HG03103 (cell line): ENCODE data around the gene NFYB.
A peak's percentile ranks its signal among the peaks of the same experiment; 100 is the strongest.
"Not testable (repeated sequence)": the region's sequence is repeated elsewhere in the genome, so short reads cannot be mapped to it uniquely, and the experiment has no call there.

Experiments used
- ATAC-seq: cut with Tn5 transposase; IDR thresholded peaks from one replicate; pipeline ENCODE4 v1.9.1; 2021; ENCODE audit warnings: low read depth; ENCODE audit not compliant: unreplicated experiment

NFYB gene

GRCh38 chr12:104137902-104138796, at the start of gene NFYB:
Gene NFYB, minus strand, starts transcription at chr12:104138210. Its CDS starts 2,757 bp downstream, at chr12:104135453.
- peak; percentile 87 for ATAC-seq

DNA sequence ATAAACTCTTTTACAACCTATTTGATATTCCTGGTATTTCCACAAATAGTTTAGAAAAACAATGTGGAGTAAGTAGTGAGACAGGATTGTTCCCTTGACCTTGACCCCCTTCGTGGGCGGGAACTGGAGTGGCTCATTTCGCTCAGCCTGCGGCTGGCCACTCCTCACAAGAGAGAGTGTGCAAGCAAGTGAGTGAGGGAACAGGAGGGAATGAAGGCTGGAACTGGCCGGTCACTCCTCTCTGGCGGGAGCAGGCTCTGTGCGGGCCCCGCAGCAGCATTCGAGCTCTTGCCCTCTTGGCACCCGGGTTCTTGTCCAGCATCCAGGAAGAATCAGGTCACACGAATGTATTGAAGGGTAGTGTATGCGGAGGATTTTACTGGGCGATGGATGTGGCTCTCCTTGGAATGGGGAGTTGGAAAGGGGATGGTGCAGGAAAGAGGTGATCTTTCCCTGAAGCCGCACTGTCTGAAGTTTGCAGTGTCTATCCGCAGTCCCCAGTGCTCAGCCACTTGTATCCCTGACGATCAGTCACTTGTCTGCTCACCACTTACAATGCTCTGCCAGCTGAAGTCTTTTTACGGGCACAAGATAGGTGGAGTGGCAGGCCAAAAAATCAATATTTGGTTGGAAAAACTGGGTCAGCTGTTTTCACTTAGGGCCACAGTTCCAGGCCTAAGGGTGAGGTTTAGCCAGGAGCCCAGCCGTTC, 49.6 kb upstream of the NFYB start:
- no peak for ATAC-seq

DNA sequence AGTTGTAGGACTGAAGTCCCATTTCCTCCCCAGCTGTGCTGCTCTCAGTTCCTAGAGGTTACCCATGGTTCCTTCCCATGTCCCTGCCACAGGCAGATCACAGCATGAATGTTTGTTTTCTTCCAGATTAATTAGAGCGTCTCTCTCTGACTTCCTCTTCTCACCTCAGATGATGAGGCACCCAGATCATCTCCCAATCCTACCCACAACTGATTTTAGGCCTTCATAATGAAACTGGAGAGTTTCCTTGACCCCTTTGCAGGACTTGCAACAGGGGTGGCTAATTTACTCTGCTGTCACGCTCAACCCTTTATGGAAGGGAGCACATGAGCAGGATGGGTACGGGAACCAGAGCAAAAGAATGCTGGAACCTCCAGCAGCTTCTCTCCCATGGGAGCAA, 45.4 kb upstream of the NFYB start:
- no peak for ATAC-seq

DNA sequence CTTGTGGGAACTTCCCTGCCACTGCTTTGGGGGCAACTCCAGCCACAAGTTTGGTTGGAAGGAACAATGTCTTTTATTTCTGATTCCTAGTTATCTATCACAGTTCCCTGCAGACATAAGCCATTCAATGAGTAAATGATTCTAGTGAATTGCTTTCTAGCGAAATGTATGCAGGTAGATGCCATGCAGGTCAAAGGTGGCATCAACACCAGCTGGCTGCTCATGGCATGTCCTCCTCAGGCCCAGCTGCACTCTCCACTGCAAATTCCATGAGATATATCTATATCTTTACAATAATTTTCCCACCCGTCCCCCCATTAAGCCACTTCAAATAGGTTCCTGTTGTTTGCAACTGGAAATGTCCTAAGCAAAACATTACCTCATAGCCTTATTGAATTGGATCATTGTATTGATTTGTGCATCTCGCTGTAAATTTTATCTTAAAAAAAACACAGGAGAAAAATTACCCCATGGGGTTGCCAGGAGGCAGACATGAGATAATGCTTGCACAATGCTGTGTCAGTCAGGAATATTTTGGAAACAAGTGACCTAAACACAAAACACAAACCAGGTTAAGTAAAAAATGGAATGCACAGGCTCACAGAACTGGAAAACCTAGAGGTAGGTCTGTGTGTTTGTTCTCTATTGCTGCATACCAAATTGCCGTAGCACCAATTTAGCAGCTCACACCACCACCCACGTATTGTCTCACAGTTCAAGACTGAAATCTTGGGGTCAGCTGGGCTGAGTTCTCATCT, 44.8 kb upstream of the NFYB start:
- no peak for ATAC-seq

- no peak for ATAC-seq
These were observed 44.1 kb upstream of the NFYB start for GRCh38 chr12:104182144-104182543.

DNA sequence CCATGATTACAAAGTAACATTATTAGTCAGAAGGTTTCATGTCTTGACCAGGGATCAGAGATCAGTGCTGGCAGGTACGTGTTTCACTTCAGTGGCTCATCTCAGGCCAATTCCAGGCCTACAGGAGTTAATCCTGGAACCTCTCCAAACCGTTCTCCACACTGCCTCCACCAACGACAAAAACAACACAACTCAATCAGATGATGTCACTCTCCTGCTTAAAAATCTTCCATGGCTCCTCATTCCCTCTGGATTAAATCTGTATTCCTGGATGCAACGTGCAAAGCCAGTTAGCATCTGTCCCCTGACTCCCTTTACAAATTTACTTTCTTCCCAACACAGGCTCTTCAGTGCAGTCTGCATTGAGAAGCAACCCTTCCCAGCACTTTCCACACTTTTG, 43.3 kb upstream of the NFYB start:
- ATAC-seq = no peak

GRCh38 chr12:104180374-104180773, 42.4 kb upstream of the NFYB start:
- ATAC-seq = no peak

DNA sequence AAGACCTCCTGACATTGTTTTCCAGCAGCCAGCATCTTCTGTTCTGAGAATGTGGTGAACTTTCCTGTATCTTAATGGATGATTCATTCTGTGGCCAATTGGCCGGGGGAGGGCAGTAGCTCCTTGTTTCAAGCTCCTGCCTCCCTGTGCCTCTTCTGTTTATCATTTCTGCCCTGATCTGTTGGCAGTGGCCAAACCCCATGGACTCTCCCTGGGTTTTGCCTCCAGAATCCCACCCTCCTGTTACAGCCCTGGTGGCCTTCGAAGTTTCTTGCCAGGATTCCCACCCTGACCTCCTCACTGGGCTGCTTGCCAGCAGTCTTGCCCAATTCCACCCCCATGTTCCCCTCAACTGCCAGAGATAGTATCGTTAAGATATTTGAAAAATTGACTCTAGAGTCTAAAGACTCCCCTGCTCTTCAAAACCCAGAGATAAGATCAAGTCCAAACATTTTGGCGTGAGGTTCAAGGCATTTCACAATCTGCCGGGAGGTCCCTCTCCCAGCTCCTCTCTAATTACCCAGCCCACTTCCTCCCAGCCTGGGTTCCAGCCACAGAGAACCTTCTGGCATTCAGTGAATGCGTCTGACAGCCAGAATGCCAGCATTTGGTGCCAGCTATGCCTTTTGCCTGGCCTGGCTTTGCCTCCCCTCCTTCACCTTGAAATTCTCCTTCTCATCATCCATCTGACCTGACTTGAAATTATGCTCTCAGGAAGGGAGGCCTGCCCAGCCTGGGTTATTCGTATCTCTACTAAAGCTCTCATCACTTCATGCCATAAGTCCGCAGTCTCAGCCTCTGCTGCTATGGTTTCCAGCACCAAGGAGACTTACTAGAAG, 39.9 kb upstream of the NFYB start:
- no peak for ATAC-seq

- ATAC-seq = no peak
These were observed 39.3 kb upstream of the NFYB start for GRCh38 chr12:104177336-104177662.

- no peak for ATAC-seq
These were observed 37.8 kb upstream of the NFYB start for GRCh38 chr12:104175726-104176247.

DNA sequence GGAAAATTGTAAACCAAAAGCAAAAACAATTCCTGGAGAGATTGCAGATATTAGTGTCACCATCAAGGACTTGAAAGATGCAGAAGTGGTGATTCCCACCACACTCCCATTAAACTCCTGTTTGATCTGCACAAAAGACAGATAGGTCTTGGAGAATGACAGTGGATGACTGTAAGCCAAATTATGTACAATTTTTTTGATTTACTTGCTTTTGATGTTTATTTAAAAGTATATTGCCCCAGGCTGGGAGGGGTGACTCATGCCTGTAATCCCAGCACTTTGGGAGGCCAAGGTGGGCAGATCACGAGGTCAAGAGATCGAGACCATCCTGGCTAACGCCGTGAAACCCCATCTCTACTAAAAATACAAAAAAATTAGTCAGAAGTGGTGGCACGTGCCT, 35.8 kb upstream of the NFYB start:
- not testable (repeated sequence) for ATAC-seq

DNA sequence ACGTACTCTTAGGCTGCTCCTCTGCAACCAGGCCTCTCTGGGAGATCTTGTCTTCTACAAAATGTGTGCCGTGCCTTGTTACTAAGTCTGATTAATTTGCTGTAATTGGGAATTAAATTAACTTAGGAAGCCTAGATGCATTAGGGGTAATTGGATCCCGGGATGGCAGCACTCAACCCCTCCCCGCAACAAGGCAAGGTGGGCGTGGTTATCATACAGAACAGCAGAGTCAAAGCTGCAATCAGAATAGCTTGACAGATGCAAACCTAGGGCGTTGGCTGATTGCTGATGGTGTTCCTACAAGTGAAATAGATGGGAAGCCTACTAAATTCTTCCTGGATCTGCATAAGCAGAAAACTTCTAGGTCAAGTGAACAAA, 34.5 kb upstream of the NFYB start:
- ATAC-seq = no peak

DNA sequence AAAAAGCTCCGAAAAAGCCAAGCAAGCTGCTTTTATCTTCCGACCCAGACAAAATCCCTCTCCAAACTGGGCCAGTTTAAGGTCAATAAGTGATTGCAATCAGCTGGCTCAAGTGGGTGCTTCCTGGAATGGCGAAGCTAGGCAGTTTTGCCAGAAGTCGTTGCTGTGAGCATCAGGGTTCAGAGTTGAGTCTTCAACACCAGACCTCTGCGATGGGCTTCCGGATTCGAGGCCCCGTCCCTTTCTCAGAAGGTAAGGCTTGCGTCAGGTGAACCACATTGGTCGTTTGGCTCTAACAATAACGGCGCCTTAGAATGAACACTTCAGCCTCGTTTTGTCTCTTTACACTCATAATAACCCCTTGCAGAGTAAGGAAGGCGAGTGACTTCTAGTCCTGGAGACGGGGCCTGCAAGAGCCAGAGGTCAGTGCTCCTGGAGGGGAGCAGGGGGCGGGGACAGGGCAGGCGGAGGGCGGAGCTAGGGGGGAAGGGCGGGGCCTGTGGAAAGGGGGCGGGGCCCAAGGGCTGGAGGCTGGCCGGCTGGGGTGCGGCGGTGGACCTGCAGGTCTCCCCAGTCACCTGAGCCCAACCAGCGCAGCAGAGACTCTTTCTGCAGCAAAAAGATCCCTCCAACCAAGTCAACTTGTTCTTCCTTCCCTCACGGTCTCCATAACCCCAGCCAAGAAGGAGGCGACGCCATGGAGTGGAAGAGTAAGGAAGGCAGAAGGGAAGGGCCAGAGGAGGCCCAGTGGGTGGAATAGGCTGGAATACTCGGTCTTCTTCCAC, 34.0 kb upstream of the NFYB start:
- ATAC-seq = no peak

DNA sequence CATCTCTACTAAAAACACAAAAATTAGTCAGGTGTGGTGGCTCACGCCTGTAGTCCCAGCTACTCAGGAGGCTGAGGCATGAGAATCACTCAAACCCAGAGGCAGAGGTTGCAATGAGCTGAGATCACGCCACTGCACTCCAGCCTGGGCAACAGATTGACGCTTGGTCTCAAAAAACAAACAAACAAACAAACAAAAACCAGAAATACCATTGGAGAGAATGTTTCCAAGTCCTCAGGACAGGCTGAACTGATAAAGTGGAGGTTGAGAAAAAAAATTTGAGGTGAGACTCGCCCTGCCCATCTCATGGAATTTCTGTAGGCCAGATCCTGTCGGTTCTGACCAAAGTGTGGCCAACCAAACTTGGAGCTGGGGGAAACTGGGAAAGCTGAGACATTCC, 30.6 kb upstream of the NFYB start:
- ATAC-seq = no peak

- no peak for ATAC-seq
These were observed 29.8 kb upstream of the NFYB start for GRCh38 chr12:104167519-104168458.

GRCh38 chr12:104166465-104166864, 28.5 kb upstream of the NFYB start:
- ATAC-seq = no peak

- ATAC-seq = no peak
These were observed 27.8 kb upstream of the NFYB start for GRCh38 chr12:104165801-104166200.

DNA sequence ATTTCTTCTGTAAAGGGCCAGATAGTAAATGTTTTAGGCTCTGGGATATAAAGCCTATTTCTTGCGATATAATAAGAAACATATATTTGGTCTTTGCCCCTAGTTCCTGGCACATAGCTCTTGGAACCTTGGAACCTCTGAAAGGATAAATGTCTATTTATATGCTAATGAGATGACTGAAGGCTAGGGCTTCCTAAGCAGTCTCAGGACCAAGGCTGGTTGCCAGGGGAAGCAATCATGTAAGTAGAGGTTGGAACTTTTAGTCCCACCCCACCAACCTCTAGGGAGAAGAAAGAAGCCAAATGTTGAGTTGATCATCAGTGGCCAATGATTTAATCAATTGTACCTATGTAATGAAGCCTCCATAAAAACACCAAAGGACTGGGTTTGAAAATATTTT, 26.6 kb upstream of the NFYB start:
- no peak for ATAC-seq
